DMS114 treated with DMSO at 0.1 percent for 48 hours (cell line): ENCODE results near the gene FAM13A.

Source experiments
- DNase-seq: peaks from one replicate; lab custom pipeline; 2025; ENCODE audit not compliant: unreplicated experiment; lab: John Stamatoyannopoulos, UW

Gene FAM13A

GRCh38 chr4:88729146-88729760 is 327.7 kb downstream of the FAM13A start:
- no peak for DNase-seq

- no peak for DNase-seq
Observed at GRCh38 chr4:88728146-88728545, 328.8 kb downstream of the FAM13A start.

- DNase-seq, result no peak
Observed at GRCh38 chr4:88725986-88726385, 331.0 kb downstream of the FAM13A start.

GRCh38 chr4:88725143-88725542 is 331.8 kb downstream of the FAM13A start:
- no peak for DNase-seq

GRCh38 chr4:88724406-88724805 is 332.6 kb downstream of the FAM13A start:
- no peak for DNase-seq

- no peak for DNase-seq
Observed at GRCh38 chr4:88722828-88723227, 334.2 kb downstream of the FAM13A start.

- no peak for DNase-seq
Observed at GRCh38 chr4:88722276-88722780, 334.7 kb downstream of the FAM13A start.

- no peak for DNase-seq
Observed at GRCh38 chr4:88720451-88721428, 336.2 kb downstream of the FAM13A start.

- no peak for DNase-seq
Observed at GRCh38 chr4:88719381-88719780, 337.6 kb downstream of the FAM13A start.

GRCh38 chr4:88718098-88718497 is 338.9 kb downstream of the FAM13A start:
- no peak for DNase-seq

GRCh38 chr4:88713782-88714181 is 343.2 kb downstream of the FAM13A start:
- no peak for DNase-seq

- no peak for DNase-seq
Observed at GRCh38 chr4:88709989-88710388, 347.0 kb downstream of the FAM13A start.

- peak; percentile 26 for DNase-seq
Observed at GRCh38 chr4:88706574-88706973, 350.4 kb downstream of the FAM13A start.

- no peak for DNase-seq
Observed at GRCh38 chr4:88705805-88706492, 351.0 kb downstream of the FAM13A start.

- no peak for DNase-seq
Observed at GRCh38 chr4:88705223-88705622, 351.8 kb downstream of the FAM13A start.

- no peak for DNase-seq
Observed at GRCh38 chr4:88702782-88703181, 354.2 kb downstream of the FAM13A start.

- DNase-seq, result no peak
Observed at GRCh38 chr4:88698519-88698918, 358.5 kb downstream of the FAM13A start.

- peak; percentile 36 for DNase-seq
Observed at GRCh38 chr4:88697588-88698329, 359.2 kb downstream of the FAM13A start, which contains the start of gene NAP1L5. Gene NAP1L5 (minus strand): TSS chr4:88697829. CDS start chr4:88697754, 75 bp downstream.

GRCh38 chr4:88697141-88697540 is 359.8 kb downstream of the FAM13A start:
- DNase-seq, result no peak

- DNase-seq, result no peak
Observed at GRCh38 chr4:88696630-88697029, 360.4 kb downstream of the FAM13A start.

- no peak for DNase-seq
Observed at GRCh38 chr4:88693792-88694191, 363.2 kb downstream of the FAM13A start.
